HL-60 (cell line): Measurements from ENCODE around the gene SLC7A4.

Experiments used
- GABPA ChIP-seq: IDR thresholded peaks from 2 replicates; pipeline ENCODE4 v1.6.1; 2012; ENCODE audit warnings: low read depth
- POLR2AphosphoS5 ChIP-seq: IDR thresholded peaks from 2 replicates; pipeline ENCODE4 v1.6.1; 2012; ENCODE audit warnings: low read depth
- SPI1 ChIP-seq: IDR thresholded peaks from 2 replicates; pipeline ENCODE4 v1.6.1; 2012; ENCODE audit warnings: low read depth, mild to moderate bottlenecking, borderline replicate concordance
- TF ChIP-seq, protein P1 (sequence below): IDR thresholded peaks from one replicate; pipeline ENCODE4 v1.5.1; 2011; ENCODE audit warnings: low read length, control low read depth, inconsistent platforms; ENCODE audit not compliant: insufficient read depth
- TF ChIP-seq, protein P2 (sequence below): IDR thresholded peaks from 2 replicates; pipeline ENCODE4 v1.6.1; 2012; ENCODE audit warnings: low read depth; ENCODE audit not compliant: insufficient replicate concordance

DNA sequence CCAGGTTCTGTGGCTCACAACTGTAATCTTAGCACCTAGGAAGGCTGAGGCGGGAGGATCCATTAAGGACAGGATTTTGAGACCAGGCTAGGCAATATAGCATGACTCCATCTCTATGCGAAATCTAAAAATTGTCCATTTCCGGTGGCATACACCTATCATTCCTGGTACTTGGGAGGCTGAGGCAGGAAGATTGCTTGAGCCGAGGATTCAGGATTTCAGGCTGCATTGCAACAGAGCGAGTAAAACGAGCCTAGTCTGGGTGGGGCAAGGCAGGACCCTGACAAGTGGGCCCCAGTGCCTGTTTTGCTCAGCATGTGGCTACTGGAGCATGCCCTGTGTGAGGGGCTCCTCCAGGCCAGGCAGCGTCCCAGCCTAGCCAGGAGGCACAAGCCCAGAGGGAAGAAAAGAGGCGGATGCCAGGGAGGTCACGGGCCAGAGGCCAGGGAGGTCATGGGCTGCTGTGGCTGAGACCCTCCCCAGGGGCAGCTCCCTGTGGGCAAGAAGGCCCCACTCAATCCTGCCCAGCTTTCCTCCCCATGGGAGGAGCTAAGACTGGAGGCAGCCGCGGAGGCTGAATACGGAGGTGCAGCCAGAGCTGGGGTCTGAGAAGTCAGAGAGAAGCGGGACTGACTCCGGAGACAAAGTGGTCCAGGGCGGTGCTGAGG, 21.8 kb upstream of the SLC7A4 start:
- TF ChIP-seq, protein P1, sequence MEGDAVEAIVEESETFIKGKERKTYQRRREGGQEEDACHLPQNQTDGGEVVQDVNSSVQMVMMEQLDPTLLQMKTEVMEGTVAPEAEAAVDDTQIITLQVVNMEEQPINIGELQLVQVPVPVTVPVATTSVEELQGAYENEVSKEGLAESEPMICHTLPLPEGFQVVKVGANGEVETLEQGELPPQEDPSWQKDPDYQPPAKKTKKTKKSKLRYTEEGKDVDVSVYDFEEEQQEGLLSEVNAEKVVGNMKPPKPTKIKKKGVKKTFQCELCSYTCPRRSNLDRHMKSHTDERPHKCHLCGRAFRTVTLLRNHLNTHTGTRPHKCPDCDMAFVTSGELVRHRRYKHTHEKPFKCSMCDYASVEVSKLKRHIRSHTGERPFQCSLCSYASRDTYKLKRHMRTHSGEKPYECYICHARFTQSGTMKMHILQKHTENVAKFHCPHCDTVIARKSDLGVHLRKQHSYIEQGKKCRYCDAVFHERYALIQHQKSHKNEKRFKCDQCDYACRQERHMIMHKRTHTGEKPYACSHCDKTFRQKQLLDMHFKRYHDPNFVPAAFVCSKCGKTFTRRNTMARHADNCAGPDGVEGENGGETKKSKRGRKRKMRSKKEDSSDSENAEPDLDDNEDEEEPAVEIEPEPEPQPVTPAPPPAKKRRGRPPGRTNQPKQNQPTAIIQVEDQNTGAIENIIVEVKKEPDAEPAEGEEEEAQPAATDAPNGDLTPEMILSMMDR: no peak
- TF ChIP-seq POLR2AphosphoS5 (no peak), SPI1 (no peak), GABPA (no peak)
- TF ChIP-seq, protein P2, sequence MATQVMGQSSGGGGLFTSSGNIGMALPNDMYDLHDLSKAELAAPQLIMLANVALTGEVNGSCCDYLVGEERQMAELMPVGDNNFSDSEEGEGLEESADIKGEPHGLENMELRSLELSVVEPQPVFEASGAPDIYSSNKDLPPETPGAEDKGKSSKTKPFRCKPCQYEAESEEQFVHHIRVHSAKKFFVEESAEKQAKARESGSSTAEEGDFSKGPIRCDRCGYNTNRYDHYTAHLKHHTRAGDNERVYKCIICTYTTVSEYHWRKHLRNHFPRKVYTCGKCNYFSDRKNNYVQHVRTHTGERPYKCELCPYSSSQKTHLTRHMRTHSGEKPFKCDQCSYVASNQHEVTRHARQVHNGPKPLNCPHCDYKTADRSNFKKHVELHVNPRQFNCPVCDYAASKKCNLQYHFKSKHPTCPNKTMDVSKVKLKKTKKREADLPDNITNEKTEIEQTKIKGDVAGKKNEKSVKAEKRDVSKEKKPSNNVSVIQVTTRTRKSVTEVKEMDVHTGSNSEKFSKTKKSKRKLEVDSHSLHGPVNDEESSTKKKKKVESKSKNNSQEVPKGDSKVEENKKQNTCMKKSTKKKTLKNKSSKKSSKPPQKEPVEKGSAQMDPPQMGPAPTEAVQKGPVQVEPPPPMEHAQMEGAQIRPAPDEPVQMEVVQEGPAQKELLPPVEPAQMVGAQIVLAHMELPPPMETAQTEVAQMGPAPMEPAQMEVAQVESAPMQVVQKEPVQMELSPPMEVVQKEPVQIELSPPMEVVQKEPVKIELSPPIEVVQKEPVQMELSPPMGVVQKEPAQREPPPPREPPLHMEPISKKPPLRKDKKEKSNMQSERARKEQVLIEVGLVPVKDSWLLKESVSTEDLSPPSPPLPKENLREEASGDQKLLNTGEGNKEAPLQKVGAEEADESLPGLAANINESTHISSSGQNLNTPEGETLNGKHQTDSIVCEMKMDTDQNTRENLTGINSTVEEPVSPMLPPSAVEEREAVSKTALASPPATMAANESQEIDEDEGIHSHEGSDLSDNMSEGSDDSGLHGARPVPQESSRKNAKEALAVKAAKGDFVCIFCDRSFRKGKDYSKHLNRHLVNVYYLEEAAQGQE: no peak
